Trophoblast cell (in vitro differentiated cells and primary cell): Measurements from ENCODE around the gene IL4I1.
A peak's percentile ranks its signal among the peaks of the same experiment; 100 is the strongest.

Experiments used
- DNase-seq, 2 donors: peaks; one replicate each; pipeline ENCODE4 v3.0.0-alpha.2; 2016
- H2AFZ ChIP-seq: 2 replicates; pipeline ENCODE4 v1.6.1; 2013; ENCODE audit warnings: low read length, moderate library complexity, mild to moderate bottlenecking; ENCODE audit not compliant: insufficient read depth, poor library complexity
- H2AK5ac ChIP-seq: 2 replicates; pipeline ENCODE4 v1.6.1; 2013; ENCODE audit warnings: mild to moderate bottlenecking, low read length
- H2BK120ac ChIP-seq: 2 replicates; pipeline ENCODE4 v1.6.1; 2013; ENCODE audit warnings: low read length, mild to moderate bottlenecking, moderate library complexity; ENCODE audit not compliant: insufficient read depth, poor library complexity
- H2BK12ac ChIP-seq: 2 replicates; pipeline ENCODE4 v1.6.1; 2013; ENCODE audit warnings: mild to moderate bottlenecking, low read length, moderate library complexity
- H2BK5ac ChIP-seq: 2 replicates; pipeline ENCODE4 v1.6.1; 2013; ENCODE audit warnings: low read length, low read depth, moderate library complexity, mild to moderate bottlenecking; ENCODE audit not compliant: poor library complexity
- H3K14ac ChIP-seq: 2 replicates; pipeline ENCODE4 v1.6.1; 2013; ENCODE audit warnings: mild to moderate bottlenecking, low read length
- H3K18ac ChIP-seq: 2 replicates; pipeline ENCODE4 v1.6.1; 2013; ENCODE audit warnings: mild to moderate bottlenecking, low read length
- H3K23ac ChIP-seq: 2 replicates; pipeline ENCODE4 v1.6.1; 2013; ENCODE audit warnings: low read length
- H3K27ac ChIP-seq: 2 replicates; pipeline ENCODE4 v1.5.1; 2013; ENCODE audit warnings: low read depth, mild to moderate bottlenecking, inconsistent platforms, low read length, moderate library complexity
- H3K27me3 ChIP-seq: 2 replicates; pipeline ENCODE4 v1.6.1; 2013; ENCODE audit warnings: inconsistent platforms, mild to moderate bottlenecking, low read length, moderate library complexity; ENCODE audit not compliant: insufficient read depth
- H3K36me3 ChIP-seq, 2 experiments: 1 replicate in 1 of 2; 2 replicates in 1 of 2; pipeline ENCODE4 v1.6.1; 2013; ENCODE audit warnings: low read length in 2 of 2, mild to moderate bottlenecking in 2 of 2, moderate library complexity in 1 of 2; ENCODE audit not compliant: insufficient read depth in 2 of 2, control insufficient read depth in 1 of 2
- H3K4ac ChIP-seq: 2 replicates; pipeline ENCODE4 v1.6.1; 2013; ENCODE audit warnings: low read depth, mild to moderate bottlenecking, low read length, moderate library complexity
- H3K4me1 ChIP-seq, 2 experiments: 1 replicate in 1 of 2; 2 replicates in 1 of 2; pipeline ENCODE4 v1.6.1; 2013; ENCODE audit warnings: low read length in 2 of 2, mild to moderate bottlenecking in 2 of 2, moderate library complexity in 1 of 2; ENCODE audit not compliant: insufficient read depth in 2 of 2, control insufficient read depth in 1 of 2
- H3K4me2 ChIP-seq: 2 replicates; pipeline ENCODE4 v1.6.1; 2013; ENCODE audit warnings: inconsistent platforms, mild to moderate bottlenecking, low read length, moderate library complexity
- H3K4me3 ChIP-seq: 2 replicates; pipeline ENCODE4 v1.5.1; 2013; ENCODE audit warnings: mild to moderate bottlenecking, low read depth, low read length, inconsistent platforms
- H3K79me1 ChIP-seq: one replicate; pipeline ENCODE4 v1.6.1; 2013; ENCODE audit warnings: low read length
- H3K79me2 ChIP-seq: 2 replicates; pipeline ENCODE4 v1.6.1; 2013; ENCODE audit warnings: low read length, mild to moderate bottlenecking; ENCODE audit not compliant: control insufficient read depth, insufficient read depth, poor library complexity
- H3K9ac ChIP-seq: 2 replicates; pipeline ENCODE4 v1.6.1; 2013; ENCODE audit warnings: mild to moderate bottlenecking, low read length
- H3K9me3 ChIP-seq: 2 replicates; pipeline ENCODE4 v1.6.1; 2013; ENCODE audit warnings: low read depth, mild to moderate bottlenecking, control low read depth, inconsistent platforms, low read length; ENCODE audit not compliant: insufficient read depth
- H4K12ac ChIP-seq: 2 replicates; pipeline ENCODE4 v1.6.1; 2013; ENCODE audit warnings: low read depth, mild to moderate bottlenecking, low read length, moderate library complexity
- H4K8ac ChIP-seq: 2 replicates; pipeline ENCODE4 v1.6.1; 2013; ENCODE audit warnings: low read depth, mild to moderate bottlenecking, low read length, moderate library complexity
- H4K91ac ChIP-seq: one replicate; pipeline ENCODE4 v1.6.1; 2013; ENCODE audit warnings: low read depth, mild to moderate bottlenecking, low read length, moderate library complexity
- WGBS: extraction: QIAGEN DNeasy Blood & Tissue Kit; methylation state at CpG from one replicate; pipeline ENCODE4 v1.1.7; 2013; ENCODE audit warnings: missing lambda C conversion rate; ENCODE audit not compliant: insufficient read length, insufficient coverage; ENCODE audit errors: extremely low coverage; 5-methylcytosine and 5-hydroxymethylcytosine counted together

IL4I1 gene

DNA sequence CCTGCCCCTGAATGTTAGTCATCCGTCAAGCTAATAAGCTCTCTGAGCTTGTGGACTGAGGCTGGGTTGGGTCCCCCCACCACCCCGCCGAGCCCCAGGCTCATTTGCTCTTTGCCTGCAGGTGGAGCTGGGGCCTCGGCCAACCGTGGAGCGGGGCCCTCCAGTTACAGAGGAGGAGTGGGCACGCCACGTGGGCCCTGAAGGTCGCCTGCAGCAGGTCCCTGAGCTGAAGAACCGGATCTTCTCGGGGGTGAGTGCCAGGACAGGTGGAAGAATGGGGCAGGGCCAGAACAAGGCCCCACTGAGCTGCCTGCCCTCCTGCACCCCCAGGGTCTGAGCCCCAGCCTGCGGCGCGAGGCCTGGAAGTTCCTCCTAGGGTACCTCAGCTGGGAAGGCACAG is 14.0 kb downstream of the IL4I1 start:
- H2BK5ac ChIP-seq = no peak overlapping the region
- WGBS = no CpG with 5 or more reads among the region's 14 CpGs

DNA sequence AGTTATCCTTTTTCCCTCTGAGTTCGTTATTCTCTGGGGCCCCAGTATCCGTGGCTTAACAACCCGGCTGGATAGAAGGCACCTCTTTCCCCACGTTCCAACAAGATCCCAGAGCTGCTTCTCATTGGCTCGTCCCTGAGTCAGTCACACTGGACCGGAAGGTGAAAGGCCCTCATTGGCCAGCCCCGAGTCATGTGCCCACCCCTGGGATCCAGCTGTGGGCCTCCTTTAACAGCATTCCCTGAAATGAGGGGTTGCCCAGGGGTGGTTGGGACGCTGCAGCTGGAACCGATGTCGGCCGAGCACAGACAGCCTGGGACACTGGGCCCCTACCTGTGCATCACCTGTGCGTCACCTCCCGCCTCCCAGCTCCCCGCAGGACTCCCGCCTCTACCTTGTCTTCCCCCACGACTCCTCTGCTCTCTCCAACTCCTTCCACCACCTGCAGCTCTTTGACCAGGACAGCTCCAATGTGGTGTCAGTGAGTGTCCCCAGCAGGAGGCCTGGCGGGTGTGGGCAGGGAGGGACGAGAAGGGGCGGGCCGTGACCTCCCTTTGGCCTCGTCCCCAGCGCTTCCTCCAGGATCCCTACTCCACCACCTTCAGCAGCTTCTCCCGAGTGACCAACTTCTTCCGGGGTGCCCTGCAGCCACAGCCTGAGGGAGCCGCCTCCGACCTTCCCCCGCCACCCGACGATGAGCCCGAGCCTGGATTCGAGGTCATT is 14.9 kb downstream of the IL4I1 start:
- H3K4me2 ChIP-seq = no peak overlapping the region
- no peak overlapping the region for H2BK12ac ChIP-seq
- H3K4me1 ChIP-seq = peaks cover 0 to 5% of the 10 kb centered on the region in 2 experiments
- H3K9ac ChIP-seq = no peak overlapping the region
- no peak for DNase-seq
- H4K8ac ChIP-seq = no peak overlapping the region
- no peak overlapping the region for H3K4ac ChIP-seq
- H3K4me3 ChIP-seq = no peak overlapping the region
- H3K27ac ChIP-seq = no peak overlapping the region
- H2BK120ac ChIP-seq = no peak overlapping the region
- no peak overlapping the region for H3K23ac ChIP-seq
- no CpG with 5 or more reads among the region's 31 CpGs for WGBS
- no peak overlapping the region for H3K14ac ChIP-seq
- H3K79me2 ChIP-seq = peaks cover 6% of the 10 kb centered on the region
- H3K36me3 ChIP-seq = peaks cover 53 to 54% of the 10 kb centered on the region in 2 experiments
- no peak overlapping the region for H4K91ac ChIP-seq
- H3K18ac ChIP-seq = no peak overlapping the region
- no peak overlapping the region for H4K12ac ChIP-seq
- H3K27me3 ChIP-seq = no peaks in the 10 kb centered on the region
- peaks cover 5% of the 10 kb centered on the region for H3K9me3 ChIP-seq
- no peak overlapping the region for H2AFZ ChIP-seq
- peaks cover 8% of the 10 kb centered on the region for H3K79me1 ChIP-seq
- no peak overlapping the region for H2AK5ac ChIP-seq
- no peak overlapping the region for H2BK5ac ChIP-seq

More for the DNA sequence above, 14.0 kb downstream of the IL4I1 start:
- no peak overlapping the region for H3K4me2 ChIP-seq
- H3K4me3 ChIP-seq = no peak overlapping the region
- H3K9ac ChIP-seq = no peak overlapping the region
- H2AK5ac ChIP-seq = no peak overlapping the region
- no peak for DNase-seq
- H3K79me2 ChIP-seq = peaks cover 2% of the 10 kb centered on the region
- peaks cover 0 to 5% of the 10 kb centered on the region in 2 experiments for H3K4me1 ChIP-seq
- no peak overlapping the region for H3K27ac ChIP-seq
- peaks cover 5% of the 10 kb centered on the region for H3K9me3 ChIP-seq
- H3K18ac ChIP-seq = no peak overlapping the region
- no peak overlapping the region for H4K91ac ChIP-seq
- no peak overlapping the region for H2BK12ac ChIP-seq
- H3K14ac ChIP-seq = no peak overlapping the region
- peaks cover 56 to 59% of the 10 kb centered on the region in 2 experiments for H3K36me3 ChIP-seq
- H3K23ac ChIP-seq = no peak overlapping the region
- peaks cover 3% of the 10 kb centered on the region for H3K79me1 ChIP-seq
- no peak overlapping the region for H2BK120ac ChIP-seq
- H4K12ac ChIP-seq = no peak overlapping the region
- no peak overlapping the region for H3K4ac ChIP-seq
- no peak overlapping the region for H4K8ac ChIP-seq
- no peak overlapping the region for H2AFZ ChIP-seq
- H3K27me3 ChIP-seq = no peaks in the 10 kb centered on the region

DNA sequence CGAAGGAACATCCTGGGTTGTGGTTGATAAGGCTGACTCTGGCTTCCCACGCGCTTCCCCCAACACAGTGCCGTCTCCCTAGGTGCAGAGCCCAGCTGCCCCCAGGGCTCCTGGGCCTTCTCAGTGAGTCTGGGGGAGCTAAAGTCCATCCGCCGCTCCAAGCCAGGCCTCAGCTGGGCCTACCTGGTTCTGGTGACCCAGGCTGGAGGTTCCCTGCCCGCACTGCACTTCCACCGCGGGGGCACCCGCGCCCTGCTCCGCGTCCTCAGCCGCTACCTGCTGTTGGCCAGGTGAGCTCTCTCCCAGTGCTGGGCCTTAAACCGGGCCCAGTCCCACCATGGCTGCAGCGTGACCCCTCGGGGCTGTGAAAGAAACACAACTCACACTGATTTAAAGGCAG is 15.5 kb downstream of the IL4I1 start:
- no peaks in the 10 kb centered on the region for H3K27me3 ChIP-seq
- H4K91ac ChIP-seq = no peak overlapping the region
- H3K36me3 ChIP-seq = peaks cover 53 to 54% of the 10 kb centered on the region in 2 experiments
- H3K4me1 ChIP-seq = peaks cover 0 to 5% of the 10 kb centered on the region in 2 experiments
- no peak overlapping the region for H4K8ac ChIP-seq
- H3K4me3 ChIP-seq = no peak overlapping the region
- no peak overlapping the region for H2BK120ac ChIP-seq
- H3K23ac ChIP-seq = no peak overlapping the region
- no peak overlapping the region for H2BK5ac ChIP-seq
- no peak overlapping the region for H2AK5ac ChIP-seq
- no peak for DNase-seq
- no peak overlapping the region for H3K9ac ChIP-seq
- no peak overlapping the region for H3K27ac ChIP-seq
- H3K4ac ChIP-seq = no peak overlapping the region
- H3K14ac ChIP-seq = no peak overlapping the region
- H3K18ac ChIP-seq = no peak overlapping the region
- peaks cover 5% of the 10 kb centered on the region for H3K9me3 ChIP-seq
- no peak overlapping the region for H2BK12ac ChIP-seq
- H3K79me1 ChIP-seq = peaks cover 13% of the 10 kb centered on the region
- H2AFZ ChIP-seq = no peak overlapping the region
- H3K4me2 ChIP-seq = no peak overlapping the region
- H3K79me2 ChIP-seq = peaks cover 10% of the 10 kb centered on the region
- WGBS = no CpG with 5 or more reads among the region's 17 CpGs
- no peak overlapping the region for H4K12ac ChIP-seq

DNA sequence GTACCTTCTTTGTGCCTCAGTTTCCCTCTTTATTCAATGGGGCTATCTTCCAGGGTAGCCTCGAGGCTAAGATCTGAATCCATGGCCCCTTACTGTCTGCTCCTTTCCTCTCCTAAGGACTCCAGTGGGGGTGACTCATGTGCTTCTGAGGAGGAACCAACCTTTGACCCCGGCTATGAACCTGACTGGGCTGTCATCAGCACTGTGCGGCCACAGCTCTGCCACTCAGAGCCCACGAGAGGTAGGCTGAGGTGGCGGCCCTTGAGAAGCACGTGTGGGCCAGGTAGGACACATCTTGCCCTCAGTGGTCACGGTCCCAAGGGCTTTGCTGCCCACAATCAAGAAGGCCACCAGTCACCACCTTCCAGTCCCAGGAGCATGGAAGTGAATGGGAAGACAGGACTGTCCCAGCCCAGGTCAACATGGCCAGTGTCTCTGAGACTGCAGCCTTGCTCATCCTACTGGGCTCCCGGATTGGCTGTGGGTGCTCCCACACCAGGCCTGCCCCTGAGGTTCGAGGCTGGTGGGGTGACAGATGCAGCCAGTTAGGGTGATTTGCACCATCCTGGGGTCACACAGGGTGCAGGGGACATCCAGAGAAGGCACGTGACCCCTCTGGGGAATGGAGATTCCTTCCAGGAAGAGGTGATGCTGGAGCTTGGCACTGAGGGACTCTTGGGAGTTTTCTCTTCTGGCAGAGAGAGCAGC is 16.4 kb downstream of the IL4I1 start:
- H4K12ac ChIP-seq = no peak overlapping the region
- no peak overlapping the region for H4K91ac ChIP-seq
- no peak overlapping the region for H3K23ac ChIP-seq
- H3K14ac ChIP-seq = no peak overlapping the region
- H3K18ac ChIP-seq = peak overlapping the region; percentile 1
- H3K4me2 ChIP-seq = no peak overlapping the region
- DNase-seq = no peak
- no peak overlapping the region for H4K8ac ChIP-seq
- no peak overlapping the region for H2BK12ac ChIP-seq
- no peak overlapping the region for H3K4me3 ChIP-seq
- peaks cover 5% of the 10 kb centered on the region for H3K9me3 ChIP-seq
- peaks cover 50 to 53% of the 10 kb centered on the region in 2 experiments for H3K36me3 ChIP-seq
- H2BK120ac ChIP-seq = no peak overlapping the region
- peaks cover 21% of the 10 kb centered on the region for H3K79me1 ChIP-seq
- no peak overlapping the region for H2AFZ ChIP-seq
- WGBS = no CpG with 5 or more reads among the region's 10 CpGs
- H3K27ac ChIP-seq = no peak overlapping the region
- H3K9ac ChIP-seq = no peak overlapping the region
- H2BK5ac ChIP-seq = no peak overlapping the region
- peaks cover 5 to 11% of the 10 kb centered on the region in 2 experiments for H3K4me1 ChIP-seq
- no peak overlapping the region for H2AK5ac ChIP-seq
- H3K27me3 ChIP-seq = no peaks in the 10 kb centered on the region
- H3K79me2 ChIP-seq = peaks cover 18% of the 10 kb centered on the region
- H3K4ac ChIP-seq = no peak overlapping the region
